NCI-H1436 treated with DMSO at 0.1 percent for 48 hours (cell line): ENCODE results near the gene SLC8A1.

Source experiments
- DNase-seq: peaks from one replicate; lab custom pipeline; 2025; lab: John Stamatoyannopoulos, UW

Gene SLC8A1

DNA sequence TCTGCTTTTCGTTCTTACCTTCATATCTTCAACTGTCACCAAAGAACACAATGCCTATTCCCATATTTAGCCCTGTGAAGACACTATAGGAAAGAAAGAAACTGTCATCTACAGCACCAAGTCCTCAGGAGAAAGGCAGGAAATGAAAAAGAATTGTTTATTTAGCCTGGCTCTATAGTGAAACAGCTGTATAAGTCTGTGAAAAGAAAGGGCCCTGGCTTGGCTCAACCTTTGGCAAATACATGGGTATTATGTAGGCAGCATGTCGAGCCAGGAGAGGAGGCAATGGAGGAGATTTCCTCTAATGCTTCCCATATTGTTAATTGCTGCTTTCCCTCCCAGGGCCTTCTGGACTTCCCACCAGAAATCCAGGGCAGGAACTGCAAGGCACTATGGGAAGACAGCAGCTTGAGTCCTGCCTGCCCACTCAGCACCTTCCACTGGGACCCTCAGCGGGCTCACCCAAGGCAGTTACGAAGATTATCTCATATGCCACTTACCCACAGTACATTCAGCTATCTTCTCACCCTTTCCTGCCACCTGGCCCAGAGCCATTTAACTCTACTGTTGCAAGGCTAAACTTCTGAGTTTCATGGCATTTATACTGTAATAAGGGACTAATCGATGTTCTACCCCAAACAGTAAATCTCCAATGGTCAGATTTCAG lies 30.1 kb downstream of the SLC8A1 start:
- DNase-seq, result no peak

DNA sequence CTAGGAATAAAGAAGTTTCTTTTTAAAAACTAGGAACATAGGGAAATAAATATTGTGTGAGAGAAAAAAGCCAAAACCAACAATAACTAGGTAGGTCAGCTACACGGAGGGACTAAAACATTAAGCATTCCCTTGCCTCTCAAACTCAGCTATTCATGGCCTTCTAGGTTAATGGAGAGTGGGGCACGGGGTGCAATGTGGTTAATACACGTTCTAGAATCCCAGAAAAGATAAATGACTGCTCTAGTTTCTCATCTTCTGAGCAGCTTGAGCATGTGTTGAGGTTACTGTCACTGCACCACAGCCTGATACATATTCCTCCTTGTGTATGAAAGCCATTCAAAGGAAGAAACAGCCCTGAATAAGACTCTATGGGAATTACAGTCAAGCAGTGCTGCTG lies 31.4 kb downstream of the SLC8A1 start:
- no peak for DNase-seq

DNA sequence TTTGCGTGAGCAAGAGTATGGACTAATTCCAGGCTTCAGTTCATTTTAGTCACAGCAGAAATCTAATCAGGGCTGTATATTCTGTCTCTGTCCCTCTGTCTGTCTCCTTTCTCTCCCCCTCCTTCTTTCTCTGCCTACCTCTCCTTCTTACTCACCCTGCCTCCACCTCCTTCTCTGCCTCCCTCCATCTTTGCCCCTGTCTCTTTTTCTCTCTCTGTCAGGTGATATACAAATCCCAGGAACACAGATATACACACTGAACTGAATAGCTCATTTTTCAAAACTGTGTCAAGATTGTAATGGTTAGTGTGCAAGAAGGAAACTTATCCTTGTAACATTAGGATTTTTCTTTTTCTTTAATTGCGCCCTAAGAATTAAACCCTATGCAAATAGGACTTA lies 32.5 kb downstream of the SLC8A1 start:
- DNase-seq, result no peak

DNA sequence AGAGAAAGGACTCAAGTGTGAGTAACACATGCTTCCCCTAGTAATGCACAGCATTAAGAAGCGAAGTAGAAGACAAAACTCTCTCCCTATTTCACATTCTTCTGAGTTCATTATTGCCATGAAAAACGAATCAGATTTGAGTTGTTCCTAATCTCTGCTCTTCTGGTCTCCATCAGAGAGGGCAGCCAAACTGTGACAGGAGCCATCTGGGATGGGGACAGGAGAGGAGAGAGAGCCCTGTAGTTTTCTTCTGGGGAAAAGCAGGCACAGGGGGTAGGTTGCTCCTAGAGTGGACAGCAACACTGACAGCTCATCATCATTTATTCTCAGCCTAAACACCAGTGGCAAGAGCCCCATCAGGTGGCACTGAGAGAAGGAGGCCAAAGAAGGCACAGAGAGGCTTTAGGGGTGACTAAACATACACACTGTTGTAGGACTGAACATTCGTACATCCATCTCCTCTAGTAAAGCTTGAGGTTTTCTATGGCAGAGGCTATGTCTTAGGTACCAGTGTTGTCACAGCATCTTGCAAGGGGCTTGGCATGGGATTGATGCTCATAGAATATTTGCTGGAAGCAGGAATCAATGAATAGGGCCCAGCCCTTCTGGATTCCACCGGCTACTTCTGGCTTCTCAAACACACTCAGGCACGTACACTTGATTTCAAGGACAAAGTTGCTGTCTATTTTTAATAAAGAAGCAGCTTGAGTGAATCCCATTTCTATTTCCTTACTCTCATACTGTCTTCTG lies 33.1 kb downstream of the SLC8A1 start:
- no peak for DNase-seq

DNA sequence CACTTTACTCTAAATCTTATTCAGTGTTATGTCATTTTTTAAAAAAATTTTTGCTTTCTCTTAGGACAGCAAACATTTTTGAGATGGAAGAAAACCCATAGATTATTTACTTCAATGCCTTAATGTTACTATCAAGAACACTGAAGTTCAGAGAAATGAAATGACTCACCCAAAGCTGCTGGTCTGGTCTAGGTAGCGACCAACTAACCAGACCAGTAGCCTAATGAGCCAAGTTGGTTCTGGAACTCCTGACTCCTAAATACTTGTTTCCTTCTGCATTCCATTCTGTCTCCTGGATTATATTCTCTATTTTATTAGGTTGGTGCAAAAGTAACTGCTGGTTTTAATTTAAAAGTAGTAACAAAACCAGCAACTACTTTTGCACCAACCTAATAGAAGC lies 35.4 kb downstream of the SLC8A1 start:
- DNase-seq, result no peak

DNA sequence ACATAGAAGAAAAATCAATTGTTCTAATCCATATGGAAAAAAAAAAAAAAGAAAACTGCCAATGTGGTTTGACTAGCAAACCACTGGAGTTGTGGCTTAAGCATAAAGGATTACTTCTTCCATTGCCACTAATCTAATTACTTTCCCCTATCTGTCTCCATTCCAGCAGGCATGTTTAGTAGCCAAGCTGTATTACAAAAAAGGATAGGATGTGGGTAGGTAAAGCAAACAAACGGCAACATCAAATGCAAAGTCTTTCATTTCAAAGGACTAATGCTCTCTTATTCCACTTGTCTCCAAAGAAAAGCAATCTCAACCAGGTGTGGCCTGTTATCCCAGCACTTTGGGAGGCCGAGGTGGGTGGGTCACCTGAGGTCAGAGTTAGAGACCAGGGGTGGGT lies 36.5 kb downstream of the SLC8A1 start:
- no peak for DNase-seq

DNA sequence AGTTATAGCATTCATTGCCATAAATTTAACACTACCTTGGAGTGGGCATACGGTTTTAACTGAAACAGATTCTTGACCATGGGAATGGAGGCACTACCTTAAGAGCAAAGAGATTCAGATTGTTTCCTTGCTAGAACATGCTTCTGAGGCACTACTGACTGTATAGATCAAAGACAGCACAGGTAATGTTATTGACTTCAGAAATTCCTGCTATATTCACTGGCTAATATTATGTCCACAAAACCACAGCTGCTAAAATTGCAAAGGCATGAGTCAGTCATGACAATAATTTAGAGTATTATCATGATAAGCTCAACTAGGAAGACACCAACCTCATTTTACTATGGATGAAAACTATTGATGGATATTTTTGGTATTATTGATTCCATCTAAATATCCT lies 39.4 kb downstream of the SLC8A1 start:
- no peak for DNase-seq

DNA sequence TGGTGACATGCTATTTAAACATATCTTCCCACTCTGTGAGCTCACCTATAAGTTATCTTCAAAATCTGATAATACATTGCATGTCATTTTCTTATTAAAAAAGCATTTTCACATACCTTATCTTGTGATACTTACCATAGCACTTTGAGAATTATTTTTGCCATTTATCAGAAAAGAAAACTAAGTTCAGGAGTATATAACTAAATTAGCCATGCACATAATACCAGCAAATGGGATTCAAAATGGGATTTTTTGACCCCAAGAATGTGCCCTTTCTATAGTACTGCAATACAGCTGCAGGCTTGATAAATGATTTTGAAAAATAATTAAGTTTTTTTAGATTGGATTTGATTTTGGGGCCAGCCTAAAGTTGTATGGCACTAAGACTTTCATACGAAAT lies 41.2 kb downstream of the SLC8A1 start:
- no peak for DNase-seq

DNA sequence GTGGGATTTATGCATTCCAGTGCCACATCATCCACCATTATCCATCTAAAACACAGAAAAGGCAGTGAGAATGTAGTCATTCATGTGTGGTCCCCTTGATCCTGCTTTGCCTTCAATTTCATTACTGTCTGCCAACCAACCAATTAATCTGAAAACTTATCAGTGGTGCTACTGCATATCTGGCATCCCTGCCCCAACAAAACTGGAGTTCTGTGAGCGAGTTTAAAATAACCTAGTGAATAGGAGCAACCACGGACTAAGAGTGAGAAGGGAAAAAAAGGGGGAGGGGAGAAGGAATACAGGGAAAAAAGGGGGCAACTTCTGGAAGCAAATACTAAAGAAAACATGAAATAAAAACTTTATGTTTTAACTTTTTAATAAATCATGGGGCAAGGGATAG lies 42.2 kb downstream of the SLC8A1 start:
- no peak for DNase-seq

DNA sequence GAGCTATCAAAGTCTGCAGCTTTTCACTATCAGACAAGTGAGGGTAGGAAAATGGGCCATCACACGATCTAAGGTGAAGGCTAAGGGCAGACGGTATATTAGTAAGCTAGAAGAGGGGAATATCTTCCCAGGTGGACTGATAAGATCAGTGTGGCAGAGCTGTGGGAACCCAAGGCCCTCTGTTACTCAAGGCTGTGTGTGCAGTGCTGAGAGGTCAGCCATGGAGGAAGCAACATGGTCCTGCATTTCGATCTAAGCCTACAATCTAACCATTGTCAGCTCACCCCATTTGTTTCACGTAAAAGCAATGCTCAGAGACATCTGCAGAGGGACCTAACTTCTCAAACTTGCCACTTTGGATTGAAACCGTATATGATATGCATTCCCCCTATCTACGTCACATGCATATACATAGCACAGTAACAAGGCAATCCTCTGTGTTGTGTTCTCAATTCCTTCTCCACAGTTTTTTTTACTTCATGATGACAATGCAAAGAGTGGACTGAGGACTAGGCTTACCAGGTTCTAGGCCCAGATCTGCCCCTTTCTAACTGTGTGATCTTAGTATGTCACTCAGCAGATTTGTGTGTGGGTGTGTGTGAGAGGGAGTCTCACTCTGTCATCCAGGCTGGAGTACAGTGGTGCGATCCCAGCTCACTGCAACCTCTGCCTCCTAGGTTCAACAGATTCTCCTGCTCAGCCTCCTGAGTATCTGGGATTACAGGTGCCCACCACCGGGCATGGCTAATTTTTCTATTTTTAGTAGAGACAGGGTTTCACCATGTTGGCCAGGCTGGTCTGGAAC lies 45.2 kb downstream of the SLC8A1 start:
- no peak for DNase-seq

DNA sequence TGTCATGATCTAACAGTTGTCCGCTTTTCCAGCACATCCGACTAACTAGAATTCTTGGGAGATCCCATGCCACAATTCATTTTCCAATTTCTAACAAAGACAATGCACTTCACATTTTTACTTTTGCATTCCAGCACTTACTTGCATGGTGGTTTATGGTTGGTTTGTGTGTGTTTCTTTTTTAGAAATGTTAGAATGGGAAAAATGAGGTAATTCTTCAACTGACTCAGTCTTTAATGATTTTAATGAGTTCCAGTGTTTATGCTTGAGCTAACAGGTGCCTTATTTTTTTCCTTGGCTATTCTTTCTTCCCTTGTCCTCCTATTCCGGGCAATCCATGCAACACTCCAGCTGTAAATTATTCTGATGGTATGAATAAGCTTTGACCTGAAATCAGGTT lies 46.4 kb downstream of the SLC8A1 start:
- no peak for DNase-seq

DNA sequence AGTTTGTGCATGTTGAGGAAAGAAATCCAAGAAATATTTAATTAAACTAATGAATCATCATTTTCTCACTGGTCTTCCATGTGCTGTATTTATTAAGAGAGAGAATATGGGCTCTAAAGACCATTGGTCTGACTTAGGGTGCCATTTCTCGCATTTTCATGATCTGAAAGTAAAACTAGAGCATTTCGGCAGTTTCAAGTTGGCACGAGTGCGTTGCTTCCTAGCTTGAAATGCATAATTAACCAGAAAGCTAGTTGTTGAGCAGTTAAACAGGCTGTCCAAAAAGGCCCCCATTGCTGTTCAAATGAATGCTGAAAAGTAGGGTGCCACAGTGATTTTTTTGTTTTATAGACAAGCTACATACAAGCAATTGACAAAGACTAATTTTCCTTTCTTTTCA lies 47.4 kb downstream of the SLC8A1 start:
- no peak for DNase-seq

DNA sequence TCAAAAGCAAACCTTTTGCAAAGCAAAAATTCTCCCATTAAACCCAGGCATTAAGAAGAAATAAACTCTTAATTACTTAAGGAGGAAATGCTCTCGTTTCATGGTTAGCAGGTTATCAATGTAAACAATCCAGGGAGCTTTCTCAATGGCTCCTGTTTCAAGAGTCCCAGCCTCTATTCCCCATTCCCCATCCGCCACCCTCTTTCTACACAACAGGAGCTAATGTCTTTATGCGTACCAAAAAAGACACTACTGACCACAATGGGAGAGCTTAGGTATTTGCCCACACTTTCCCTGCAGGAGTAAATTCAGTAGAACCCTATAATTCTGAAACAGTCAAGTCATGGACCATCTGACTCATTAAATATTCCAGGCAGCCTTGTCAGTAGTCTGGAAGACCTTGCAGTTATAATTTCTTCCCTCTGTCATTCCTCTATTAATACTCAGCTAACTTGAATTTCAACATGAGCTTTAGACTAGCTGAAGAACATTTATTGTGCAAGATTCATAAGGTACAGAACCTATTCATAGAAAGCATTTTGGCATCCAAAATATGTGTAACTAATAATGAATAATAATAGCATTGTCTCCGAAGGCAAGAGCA lies 48.6 kb downstream of the SLC8A1 start:
- no peak for DNase-seq

DNA sequence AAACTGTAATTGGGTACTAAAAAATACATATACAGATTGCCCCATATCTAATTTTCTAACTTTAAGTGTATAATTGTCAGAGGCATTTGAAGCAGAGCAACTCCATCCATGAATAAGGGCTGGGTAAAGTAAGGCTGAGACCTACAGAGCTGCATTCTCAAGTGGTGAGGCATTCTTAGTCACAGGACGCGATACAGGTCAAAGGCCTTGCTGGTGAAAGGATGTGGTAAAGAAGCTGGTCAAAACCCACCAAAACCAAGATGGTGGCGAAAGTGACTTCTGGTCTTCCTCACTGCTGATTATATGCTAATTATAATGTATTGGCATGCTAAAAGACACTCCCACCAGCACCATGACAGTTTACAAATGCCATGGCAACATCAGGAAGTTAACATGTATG lies 50.0 kb downstream of the SLC8A1 start:
- no peak for DNase-seq

DNA sequence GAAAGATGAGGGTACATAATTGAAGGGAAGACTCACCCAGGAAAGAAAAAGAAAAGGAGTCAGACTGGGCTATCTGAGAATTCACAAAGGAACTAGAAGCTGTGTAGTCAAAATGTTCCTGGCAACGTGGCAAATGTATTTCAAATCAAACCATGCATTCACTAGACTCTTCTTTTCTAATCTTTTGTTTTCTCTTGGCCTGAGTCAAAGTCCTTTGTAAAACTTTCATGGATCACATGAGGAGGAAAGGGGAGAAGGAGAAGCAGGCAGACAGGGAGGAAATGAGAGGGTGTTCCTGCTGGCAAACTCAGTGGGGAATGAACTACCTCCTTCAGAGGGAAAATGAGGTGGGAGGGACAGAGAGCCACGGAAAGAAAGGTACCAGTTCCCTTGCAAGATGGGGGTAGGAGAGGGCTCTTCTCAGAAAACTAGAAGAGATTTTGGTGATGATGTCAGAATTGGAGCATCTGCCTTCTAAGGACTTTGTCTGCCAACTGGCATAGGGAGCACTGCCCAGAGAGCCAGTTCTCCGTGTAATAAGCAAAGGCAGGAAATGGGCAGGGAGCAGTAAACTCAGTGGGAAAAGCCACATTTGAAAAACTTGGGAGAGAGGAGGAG lies 51.4 kb downstream of the SLC8A1 start:
- no peak for DNase-seq

DNA sequence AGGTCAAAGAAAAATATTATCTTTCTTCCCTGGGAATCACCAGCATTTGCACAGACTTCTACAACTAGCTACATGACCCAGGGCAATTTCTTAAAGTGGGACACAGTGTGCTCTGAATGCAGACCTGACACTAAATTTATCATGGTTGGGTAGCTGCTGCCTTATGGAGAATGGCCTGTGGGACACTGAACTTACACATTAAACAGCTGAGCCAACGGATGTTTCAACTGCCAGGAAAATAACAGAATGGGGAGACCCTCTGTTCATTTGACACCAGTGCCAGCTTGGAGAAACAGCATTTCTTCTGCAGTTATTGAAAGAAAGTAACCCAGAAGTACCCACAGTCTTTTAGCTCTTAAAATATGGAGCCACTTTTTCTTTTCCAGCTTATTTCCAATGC lies 54.1 kb downstream of the SLC8A1 start:
- DNase-seq, result no peak

DNA sequence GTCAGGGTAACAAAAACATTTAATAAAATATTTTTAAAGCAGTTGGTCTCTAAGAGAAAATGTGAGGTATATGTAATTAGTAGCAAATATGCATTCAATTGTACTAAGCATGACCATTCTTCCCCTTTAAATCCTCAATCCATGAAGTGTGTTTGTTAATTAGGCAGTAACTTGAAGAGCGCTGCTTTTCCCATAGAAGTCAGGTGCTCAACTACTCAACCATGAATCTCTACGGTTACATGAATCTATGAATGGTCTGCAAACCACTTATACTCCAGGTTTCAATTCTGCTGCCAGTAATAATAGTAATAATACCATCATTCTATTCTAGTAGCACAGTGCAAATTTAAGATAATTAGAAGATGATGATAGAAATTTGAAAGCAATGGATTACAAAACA lies 55.8 kb downstream of the SLC8A1 start:
- peak; percentile 66 for DNase-seq

DNA sequence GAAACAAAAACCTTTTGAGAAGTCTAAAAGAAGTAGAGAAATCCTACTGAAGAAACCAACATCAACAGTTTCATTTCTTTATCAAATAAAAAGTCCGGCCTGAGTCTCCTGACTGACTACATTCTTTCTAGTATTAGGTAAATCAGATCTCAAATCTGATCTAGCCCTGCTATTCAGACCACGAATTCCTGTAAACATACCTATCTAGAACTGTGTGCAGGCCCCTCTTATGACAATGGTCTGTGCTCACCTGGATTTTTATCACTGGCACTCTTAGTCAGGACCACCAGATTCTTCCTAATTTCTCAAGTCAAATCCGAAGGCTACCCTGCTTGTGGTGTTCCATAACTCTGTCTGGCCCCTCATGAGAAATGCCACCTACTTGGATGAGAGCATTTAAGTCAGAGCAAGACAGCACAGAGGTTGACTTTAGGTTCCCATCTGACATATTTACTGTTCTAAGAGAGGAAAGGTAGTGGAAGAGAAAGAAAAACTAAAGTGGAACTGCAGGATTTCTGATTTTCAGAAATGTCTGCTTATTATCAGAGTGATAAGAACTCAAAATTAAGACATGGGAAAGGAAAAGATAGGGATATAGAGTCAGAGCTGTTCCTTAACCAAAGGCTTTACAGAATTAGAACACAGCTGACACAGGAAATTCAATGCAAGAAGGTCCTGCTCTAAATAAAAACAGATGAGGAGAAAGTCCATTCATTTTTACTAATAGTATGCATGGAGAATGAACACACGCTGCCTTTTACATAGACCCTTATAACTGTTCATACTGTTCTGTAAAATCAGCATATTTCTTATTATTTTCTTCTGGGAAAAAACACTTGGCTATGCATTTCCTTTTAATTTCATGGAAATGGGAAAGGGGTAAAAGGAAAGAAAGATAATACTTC lies 56.5 kb downstream of the SLC8A1 start:
- DNase-seq, result no peak

DNA sequence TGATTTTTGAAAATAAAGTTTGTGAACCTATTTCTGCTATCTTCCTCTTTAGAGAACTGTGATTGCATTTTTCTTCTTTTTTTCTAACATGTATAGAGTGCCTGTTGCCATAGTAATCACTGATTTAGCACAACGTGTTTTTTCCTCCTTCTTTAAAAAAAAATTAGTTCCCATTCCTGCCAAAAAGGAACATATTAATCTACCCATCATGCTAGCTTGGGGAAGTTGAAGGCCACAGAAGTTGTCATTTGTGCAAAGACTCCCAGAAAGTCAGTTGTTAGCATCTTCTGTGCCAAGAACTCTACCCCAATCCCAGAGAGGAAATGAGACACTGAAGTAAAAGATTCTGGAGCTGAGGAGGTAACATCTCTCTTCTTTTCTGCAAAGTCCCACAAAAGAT lies 57.3 kb downstream of the SLC8A1 start:
- DNase-seq, result no peak

DNA sequence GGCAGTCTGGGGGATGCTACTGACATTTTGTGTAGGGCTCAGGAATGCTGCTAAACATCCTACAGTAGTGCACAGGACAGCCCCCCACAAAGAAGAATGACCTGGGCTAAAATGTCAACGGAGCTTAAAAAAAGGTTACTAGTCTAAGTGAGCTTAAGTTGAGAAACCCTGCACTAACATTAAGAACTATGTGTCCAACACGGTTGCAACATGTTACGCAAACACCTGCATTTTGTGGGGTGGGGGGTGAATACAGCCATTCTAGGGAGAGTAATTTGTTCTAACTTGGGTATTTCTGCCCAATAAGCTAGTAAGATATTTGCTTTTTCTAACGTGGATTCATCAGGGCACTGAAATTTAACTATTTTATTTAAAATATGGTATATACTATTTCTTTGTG lies 57.9 kb downstream of the SLC8A1 start:
- DNase-seq, result no peak

DNA sequence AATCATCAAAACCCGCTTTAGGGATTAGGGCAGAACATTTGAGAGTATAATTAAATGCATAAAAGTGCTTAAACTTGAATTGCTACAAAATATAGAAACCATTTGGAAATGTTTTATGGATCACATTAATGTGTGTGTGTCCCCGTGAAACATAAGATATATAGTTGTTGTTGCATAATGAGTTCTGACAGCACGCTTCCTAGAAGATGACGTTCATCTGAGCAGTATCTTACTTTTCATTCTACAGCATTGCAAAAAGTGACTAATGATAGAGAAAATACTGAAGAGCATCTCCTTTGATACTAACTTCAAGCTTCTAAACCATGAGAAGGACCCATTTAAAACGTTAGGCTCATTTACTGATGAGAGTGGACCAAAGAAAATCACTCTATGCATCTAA lies 63.7 kb downstream of the SLC8A1 start:
- DNase-seq, result no peak
